Measurements from ENCODE around the gene MSANTD3. TPM values are rescaled to one million over a fixed set of nuclear protein-coding genes. Genes with fewer than 3 reads are reported as not detected.

MSANTD3 gene
- total and polyA plus RNA-seq, 8 donors: 6.0 to 15.0 (median 8.2) TPM

- intact Hi-C loops (cut with DNase I): no loop called here
- H3K4me3 ChIP-seq: no peak overlapping the region
- FAIRE-seq (no peak), DNase-seq (no peak), ATAC-seq (no peak)
- H3K36me3 ChIP-seq: no peaks in the 10 kb centered on the region
- no peaks in the 10 kb centered on the region for H3K4me1 ChIP-seq
- TF ChIP-seq CTCF (IDR thresholded peaks at IDR 0.05): no peak
- no peaks in the 10 kb centered on the region for H3K27me3 ChIP-seq
- H3K9me3 ChIP-seq: no peaks in the 10 kb centered on the region
- H3K27ac ChIP-seq: no peak overlapping the region
- 82 to 89% methylated on average over 2 of the region's 2 CpGs for WGBS, 2 donors
These were observed 72.9 kb downstream of the MSANTD3 start for GRCh38 chr9:100499866-100500265.

Other genes with a start within 250 kb of the MSANTD3 start
- gene TEX10, start 74.2 kb upstream of the MSANTD3 start, total RNA-seq: 1 to 10 TPM; 4.2 to 6.7 (median 5.4) TPM
- 1 to 10 TPM; 3.1 to 6.4 TPM for gene TEX10, start 74.2 kb upstream of the MSANTD3 start, polyA plus RNA-seq
- gene TMEFF1, start 46.0 kb downstream of the MSANTD3 start, total RNA-seq: under 1 TPM in 4 of 6 donors, not detected in 2; 0.09 to 0.32 (median 0.22) TPM
- not detected for gene TMEFF1, start 46.0 kb downstream of the MSANTD3 start, polyA plus RNA-seq
- gene CAVIN4, start 150.9 kb downstream of the MSANTD3 start, total RNA-seq: under 1 TPM in 5 of 6 donors, not detected in 1; 0.06 to 0.19 (median 0.09) TPM
- under 1 TPM; 0.08 to 0.09 TPM for gene CAVIN4, start 150.9 kb downstream of the MSANTD3 start, polyA plus RNA-seq

Data from pancreas (tissue), 10 donors.